LNCaP clone FGC (cell line): ENCODE results near the gene TPX2.

Source experiments
- DNase-seq: peaks from one replicate; pipeline ENCODE4 v3.0.0-alpha.2; 2011; ENCODE audit warnings: low read depth
- H3K4me3 ChIP-seq: 2 replicates; pipeline ENCODE4 v1.5.1; 2011; ENCODE audit warnings: mild to moderate bottlenecking, low read depth, low read length, control low read depth
- CTCF ChIP-seq: IDR thresholded peaks from 2 replicates; pipeline ENCODE4 v1.5.1; 2012; ENCODE audit warnings: mild to moderate bottlenecking; ENCODE audit not compliant: control insufficient read depth, insufficient read depth; ENCODE audit errors: extremely low read depth

TPX2 gene

GRCh38 chr20:31707258-31707615, 31.9 kb upstream of the TPX2 start:
- no peak overlapping the region for H3K4me3 ChIP-seq
- no peak for TF ChIP-seq CTCF
- no peak for DNase-seq

GRCh38 chr20:31707994-31708735, 30.9 kb upstream of the TPX2 start:
- H3K4me3 ChIP-seq: no peak overlapping the region
- no peak for TF ChIP-seq CTCF
- no peak for DNase-seq

GRCh38 chr20:31708736-31709534, 30.2 kb upstream of the TPX2 start:
- no peak for TF ChIP-seq CTCF
- no peak overlapping the region for H3K4me3 ChIP-seq
- DNase-seq: no peak

- H3K4me3 ChIP-seq: no peak overlapping the region
- DNase-seq: no peak
- TF ChIP-seq CTCF: no peak
Observed at GRCh38 chr20:31709939-31710338, 29.2 kb upstream of the TPX2 start.

GRCh38 chr20:31710423-31711108, 28.5 kb upstream of the TPX2 start:
- TF ChIP-seq CTCF: no peak
- DNase-seq: no peak

GRCh38 chr20:31711179-31712111, 27.6 kb upstream of the TPX2 start:
- DNase-seq: no peak
- H3K4me3 ChIP-seq: no peak overlapping the region
- no peak for TF ChIP-seq CTCF

More at GRCh38 chr20:31710423-31711108, 28.5 kb upstream of the TPX2 start:
- no peak overlapping the region for H3K4me3 ChIP-seq
